Parathyroid adenoma (tissue), 2 donors: ENCODE measurements around the gene DMXL1.

ENCODE experiments used
- H2AFZ ChIP-seq: fragments of 300-600 bp; sonication (generic); one replicate; pipeline ENCODE4 v1.7.0; 2017; ENCODE audit warnings: antibody characterized with exemption, mild to moderate bottlenecking
- H3K27ac ChIP-seq: fragments of 300-600 bp; sonication (generic); one replicate; pipeline ENCODE4 v1.7.0; 2017
- H3K27me3 ChIP-seq: fragments of 300-600 bp; sonication (generic); one replicate; pipeline ENCODE4 v1.7.0; 2017; ENCODE audit warnings: low read length; ENCODE audit not compliant: control insufficient read depth, insufficient read depth
- H3K36me3 ChIP-seq: fragments of 300-600 bp; sonication (generic); one replicate; pipeline ENCODE4 v1.7.0; 2017; ENCODE audit warnings: low read length; ENCODE audit not compliant: control insufficient read depth, insufficient read depth
- H3K4me1 ChIP-seq: fragments of 300-600 bp; sonication (generic); one replicate; pipeline ENCODE4 v1.7.0; 2017; ENCODE audit warnings: control low read depth
- H3K4me2 ChIP-seq: fragments of 300-600 bp; sonication (generic); one replicate; pipeline ENCODE4 v1.7.0; 2017; ENCODE audit warnings: low read length
- H3K4me3 ChIP-seq: fragments of 300-600 bp; sonication (generic); one replicate; pipeline ENCODE4 v1.7.0; 2017; ENCODE audit warnings: low read depth, low read length
- H3K79me2 ChIP-seq: fragments of 300-600 bp; sonication (generic); one replicate; pipeline ENCODE4 v1.7.0; 2017; ENCODE audit warnings: control low read depth
- H3K9ac ChIP-seq: fragments of 300-600 bp; sonication (generic); one replicate; pipeline ENCODE4 v1.7.0; 2017; ENCODE audit warnings: mild to moderate bottlenecking
- H3K9me3 ChIP-seq: fragments of 300-600 bp; sonication (generic); one replicate; pipeline ENCODE4 v1.7.0; 2017; ENCODE audit warnings: low read length; ENCODE audit not compliant: control insufficient read depth
- TF ChIP-seq, protein P1 (sequence below): fragments of 300-600 bp; sonication (generic); IDR thresholded peaks from one replicate; pipeline ENCODE4 v1.7.0; 2017; ENCODE audit warnings: antibody characterized with exemption, mild to moderate bottlenecking
- donor health status: primary hyperparathyroidism.

Gene DMXL1

GRCh38 chr5:119268387-119269060, 197.6 kb downstream of the DMXL1 start:
- no peaks in the 10 kb centered on the region for H3K9me3 ChIP-seq
- peak overlapping the region; percentile 99 for H3K4me2 ChIP-seq
- H3K9ac ChIP-seq, result no peak overlapping the region
- no peaks in the 10 kb centered on the region for H3K4me1 ChIP-seq
- H3K27ac ChIP-seq, result peak overlapping the region; percentile 79
- H3K27me3 ChIP-seq, result no peaks in the 10 kb centered on the region
- peak overlapping the region; percentile 95 for H3K4me3 ChIP-seq
- TF ChIP-seq, protein P1, sequence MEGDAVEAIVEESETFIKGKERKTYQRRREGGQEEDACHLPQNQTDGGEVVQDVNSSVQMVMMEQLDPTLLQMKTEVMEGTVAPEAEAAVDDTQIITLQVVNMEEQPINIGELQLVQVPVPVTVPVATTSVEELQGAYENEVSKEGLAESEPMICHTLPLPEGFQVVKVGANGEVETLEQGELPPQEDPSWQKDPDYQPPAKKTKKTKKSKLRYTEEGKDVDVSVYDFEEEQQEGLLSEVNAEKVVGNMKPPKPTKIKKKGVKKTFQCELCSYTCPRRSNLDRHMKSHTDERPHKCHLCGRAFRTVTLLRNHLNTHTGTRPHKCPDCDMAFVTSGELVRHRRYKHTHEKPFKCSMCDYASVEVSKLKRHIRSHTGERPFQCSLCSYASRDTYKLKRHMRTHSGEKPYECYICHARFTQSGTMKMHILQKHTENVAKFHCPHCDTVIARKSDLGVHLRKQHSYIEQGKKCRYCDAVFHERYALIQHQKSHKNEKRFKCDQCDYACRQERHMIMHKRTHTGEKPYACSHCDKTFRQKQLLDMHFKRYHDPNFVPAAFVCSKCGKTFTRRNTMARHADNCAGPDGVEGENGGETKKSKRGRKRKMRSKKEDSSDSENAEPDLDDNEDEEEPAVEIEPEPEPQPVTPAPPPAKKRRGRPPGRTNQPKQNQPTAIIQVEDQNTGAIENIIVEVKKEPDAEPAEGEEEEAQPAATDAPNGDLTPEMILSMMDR, result no peak
- peak overlapping the region; percentile 96 for H2AFZ ChIP-seq
- H3K79me2 ChIP-seq, result no peaks in the 10 kb centered on the region
- no peaks in the 10 kb centered on the region for H3K36me3 ChIP-seq

DNA sequence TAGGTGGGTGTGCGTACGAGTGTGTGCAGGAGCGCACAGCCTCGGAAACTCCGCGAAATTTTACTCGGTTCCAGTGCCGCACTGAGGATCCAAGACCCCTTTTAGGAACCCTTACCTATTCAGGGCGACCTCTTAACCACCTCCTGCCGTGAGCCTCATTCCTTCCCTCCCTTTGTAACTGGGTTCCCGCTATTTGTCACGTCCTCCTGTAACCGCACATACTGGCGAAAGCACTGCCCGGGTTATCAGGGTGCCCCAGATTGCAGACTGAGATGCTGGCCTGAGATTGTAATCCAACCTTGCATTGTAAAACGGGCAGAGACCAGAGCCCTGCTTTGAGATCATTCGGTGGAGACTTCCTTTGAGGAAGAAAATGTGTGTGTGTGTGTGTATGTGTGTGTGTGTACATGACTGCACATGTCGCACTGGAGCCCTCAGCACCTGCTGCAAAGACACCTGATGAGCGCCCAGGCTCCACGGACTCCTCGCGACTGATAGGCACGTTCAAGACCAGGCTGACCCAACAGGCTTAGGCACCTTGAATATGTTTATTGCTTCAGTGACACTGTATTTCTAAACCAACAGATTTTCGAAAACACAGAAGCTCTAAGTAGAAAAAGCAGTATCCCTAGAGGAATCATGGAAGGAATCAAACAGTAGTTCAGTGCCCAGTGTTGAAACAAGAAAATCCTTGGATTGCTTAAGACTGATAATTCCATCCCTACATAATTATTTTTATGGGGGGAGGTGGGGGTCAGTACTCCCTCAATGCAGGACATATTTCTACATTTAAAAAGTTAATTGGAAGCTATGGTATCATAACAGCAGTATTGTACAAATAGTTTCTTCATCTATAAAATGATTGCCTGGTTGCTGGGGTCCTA, 198.4 kb downstream of the DMXL1 start:
- peak overlapping the region; percentile 95 for H3K4me3 ChIP-seq
- TF ChIP-seq, protein P1, result no peak
- peak overlapping the region; percentile 96 for H2AFZ ChIP-seq
- H3K9me3 ChIP-seq, result no peaks in the 10 kb centered on the region
- H3K4me1 ChIP-seq, result no peaks in the 10 kb centered on the region
- no peaks in the 10 kb centered on the region for H3K27me3 ChIP-seq
- no peaks in the 10 kb centered on the region for H3K36me3 ChIP-seq
- no peaks in the 10 kb centered on the region for H3K79me2 ChIP-seq
- H3K4me2 ChIP-seq, result peak overlapping the region; percentile 99
- peak overlapping the region; percentile 79 for H3K27ac ChIP-seq
- no peak overlapping the region for H3K9ac ChIP-seq

- Histone ChIP-seq H3K36me3 (no peaks in the 10 kb centered on the region), H3K27ac (no peak overlapping the region), H2AFZ (no peak overlapping the region), H3K79me2 (no peaks in the 10 kb centered on the region), H3K4me3 (no peak overlapping the region), H3K4me1 (no peaks in the 10 kb centered on the region), H3K9me3 (no peaks in the 10 kb centered on the region), H3K27me3 (no peaks in the 10 kb centered on the region), H3K9ac (no peak overlapping the region), H3K4me2 (no peak overlapping the region)
- TF ChIP-seq, protein P1, result no peak
Measured at GRCh38 chr5:119270121-119270565, 199.3 kb downstream of the DMXL1 start.

GRCh38 chr5:119270960-119271757, 200.3 kb downstream of the DMXL1 start:
- no peaks in the 10 kb centered on the region for H3K36me3 ChIP-seq
- no peaks in the 10 kb centered on the region for H3K27me3 ChIP-seq
- no peak overlapping the region for H3K4me3 ChIP-seq
- TF ChIP-seq, protein P1, result no peak
- H3K79me2 ChIP-seq, result no peaks in the 10 kb centered on the region
- H3K27ac ChIP-seq, result no peak overlapping the region
- no peak overlapping the region for H2AFZ ChIP-seq
- no peaks in the 10 kb centered on the region for H3K4me1 ChIP-seq
- no peak overlapping the region for H3K4me2 ChIP-seq
- no peaks in the 10 kb centered on the region for H3K9me3 ChIP-seq
- H3K9ac ChIP-seq, result no peak overlapping the region
